ENCODE data around the gene PYURF.

The PYURF gene

GRCh38 chr4:88526221-88526815 lies 2.7 kb upstream of the PYURF start:
- Histone ChIP-seq H3K79me1 (replicated peaks; ENCODE audit: low read length, poor library complexity, severe bottlenecking) (peaks cover 11% of the 10 kb centered on the region), H2AFZ (ENCODE audit: low read depth, low read length) (no peak overlapping the region), H2BK120ac (ENCODE audit: low read depth, low read length) (no peak overlapping the region), H3K36me3 (ENCODE audit: control insufficient read depth in 1 of 2, insufficient read depth in 2 of 2, low read depth in 1 of 2, low read length in 2 of 2) (peaks cover 0 to 5% of the 10 kb centered on the region in 2 experiments), H3K9me3 (ENCODE audit: control insufficient read depth, low read length) (no peaks in the 10 kb centered on the region), H3K4me2 (ENCODE audit: low read length, poor library complexity, severe bottlenecking) (no peak overlapping the region), H3K4me3 (ENCODE audit: insufficient read depth in 1 of 2, low read depth in 1 of 2, low read length in 2 of 2) (no peak overlapping the region), H3K18ac (ENCODE audit: low read depth in 1 of 2, low read length in 2 of 2) (no peak overlapping the region), H4K91ac (ENCODE audit: low read length) (no peak overlapping the region), H4K8ac (ENCODE audit: low read length) (no peak overlapping the region), H3K4ac (ENCODE audit: low read depth in 1 of 2, low read length in 2 of 2) (no peak overlapping the region), H3K23ac (ENCODE audit: low read length in 2 of 2) (no peak overlapping the region), H3K14ac (ENCODE audit: low read length in 2 of 2) (no peak overlapping the region), H3K9ac (ENCODE audit: low read length) (peak overlapping the region; percentile 96), H2BK12ac (ENCODE audit: low read length in 2 of 2) (no peak overlapping the region), H2AK5ac (ENCODE audit: low read length, severe bottlenecking) (no peak overlapping the region), H3K27ac (ENCODE audit: low read length, poor library complexity, severe bottlenecking) (no peak overlapping the region), H3K27me3 (ENCODE audit: control insufficient read depth in 1 of 2, insufficient read depth in 1 of 2, low read length in 2 of 2) (no peaks in the 10 kb centered on the region), H2BK5ac (ENCODE audit: low read depth, low read length, poor library complexity, severe bottlenecking) (no peak overlapping the region), H2BK15ac (ENCODE audit: low read depth, poor library complexity, severe bottlenecking) (no peak overlapping the region), H3K4me1 (ENCODE audit: control insufficient read depth, insufficient read depth, low read depth, low read length) (peaks cover 2% of the 10 kb centered on the region)
- DNase-seq = no peak
- WGBS = 46% methylated on average over 1 of the region's 1 CpG

- H4K8ac ChIP-seq (ENCODE audit: low read length) = peak overlapping the region; percentile 17
- peak overlapping the region in 1 of 2 experiments; percentile 95 for H3K4me3 ChIP-seq (ENCODE audit: insufficient read depth in 1 of 2, low read depth in 1 of 2, low read length in 2 of 2)
- no peak overlapping the region for H2AK5ac ChIP-seq (ENCODE audit: low read length, severe bottlenecking)
- H4K91ac ChIP-seq (ENCODE audit: low read length) = no peak overlapping the region
- no peak for DNase-seq
- peaks cover 2% of the 10 kb centered on the region for H3K4me1 ChIP-seq (ENCODE audit: control insufficient read depth, insufficient read depth, low read depth, low read length)
- H3K9ac ChIP-seq (ENCODE audit: low read length) = peak overlapping the region; percentile 96
- no peak overlapping the region for H2BK120ac ChIP-seq (ENCODE audit: low read depth, low read length)
- peak overlapping the region in 1 of 2 experiments; percentile 18 for H2BK12ac ChIP-seq (ENCODE audit: low read length in 2 of 2)
- no peak overlapping the region for H2AFZ ChIP-seq (ENCODE audit: low read depth, low read length)
- peaks cover 0 to 22% of the 10 kb centered on the region in 2 experiments for H3K36me3 ChIP-seq (ENCODE audit: control insufficient read depth in 1 of 2, insufficient read depth in 2 of 2, low read depth in 1 of 2, low read length in 2 of 2)
- peak overlapping the region in 1 of 2 experiments; percentile 8 for H3K4ac ChIP-seq (ENCODE audit: low read depth in 1 of 2, low read length in 2 of 2)
- no peak overlapping the region for H3K18ac ChIP-seq (ENCODE audit: low read depth in 1 of 2, low read length in 2 of 2)
- 42% methylated on average over 2 of the region's 2 CpGs for WGBS
- no peak overlapping the region for H2BK15ac ChIP-seq (ENCODE audit: low read depth, poor library complexity, severe bottlenecking)
- no peak overlapping the region for H3K23ac ChIP-seq (ENCODE audit: low read length in 2 of 2)
- H3K27ac ChIP-seq (ENCODE audit: low read length, poor library complexity, severe bottlenecking) = no peak overlapping the region
- H3K79me1 ChIP-seq (replicated peaks; ENCODE audit: low read length, poor library complexity, severe bottlenecking) = peaks cover 11% of the 10 kb centered on the region
- no peaks in the 10 kb centered on the region for H3K27me3 ChIP-seq (ENCODE audit: control insufficient read depth in 1 of 2, insufficient read depth in 1 of 2, low read length in 2 of 2)
- H3K4me2 ChIP-seq (ENCODE audit: low read length, poor library complexity, severe bottlenecking) = peak overlapping the region; percentile 66
- no peak overlapping the region for H3K14ac ChIP-seq (ENCODE audit: low read length in 2 of 2)
- no peaks in the 10 kb centered on the region for H3K9me3 ChIP-seq (ENCODE audit: control insufficient read depth, low read length)
- H2BK5ac ChIP-seq (ENCODE audit: low read depth, low read length, poor library complexity, severe bottlenecking) = no peak overlapping the region
Measured at GRCh38 chr4:88524171-88524570, 595 bp upstream of the PYURF start.

- WGBS = 2% methylated on average over 28 of the region's 28 CpGs
Measured at GRCh38 chr4:88522702-88523324, 763 bp downstream of the PYURF start.

GRCh38 chr4:88518911-88519310 lies 4.7 kb downstream of the PYURF start:
- H2BK15ac ChIP-seq (ENCODE audit: low read depth, poor library complexity, severe bottlenecking) = no peak overlapping the region
- H2AFZ ChIP-seq (ENCODE audit: low read depth, low read length) = no peak overlapping the region
- H2BK5ac ChIP-seq (ENCODE audit: low read depth, low read length, poor library complexity, severe bottlenecking) = no peak overlapping the region
- no peak overlapping the region for H2BK12ac ChIP-seq (ENCODE audit: low read length in 2 of 2)
- H3K4me2 ChIP-seq (ENCODE audit: low read length, poor library complexity, severe bottlenecking) = no peak overlapping the region
- H3K18ac ChIP-seq (ENCODE audit: low read depth in 1 of 2, low read length in 2 of 2) = no peak overlapping the region
- no peak overlapping the region for H3K4ac ChIP-seq (ENCODE audit: low read depth in 1 of 2, low read length in 2 of 2)
- H3K36me3 ChIP-seq (ENCODE audit: control insufficient read depth in 1 of 2, insufficient read depth in 2 of 2, low read depth in 1 of 2, low read length in 2 of 2) = peaks cover 0 to 22% of the 10 kb centered on the region in 2 experiments
- H3K27ac ChIP-seq (ENCODE audit: low read length, poor library complexity, severe bottlenecking) = no peak overlapping the region
- H3K4me3 ChIP-seq (ENCODE audit: insufficient read depth in 1 of 2, low read depth in 1 of 2, low read length in 2 of 2) = no peak overlapping the region
- H2AK5ac ChIP-seq (ENCODE audit: low read length, severe bottlenecking) = no peak overlapping the region
- no peaks in the 10 kb centered on the region for H3K9me3 ChIP-seq (ENCODE audit: control insufficient read depth, low read length)
- no peaks in the 10 kb centered on the region for H3K27me3 ChIP-seq (ENCODE audit: control insufficient read depth in 1 of 2, insufficient read depth in 1 of 2, low read length in 2 of 2)
- H3K79me1 ChIP-seq (replicated peaks; ENCODE audit: low read length, poor library complexity, severe bottlenecking) = peaks cover 7% of the 10 kb centered on the region
- no peak overlapping the region for H4K91ac ChIP-seq (ENCODE audit: low read length)
- no peak overlapping the region for H3K14ac ChIP-seq (ENCODE audit: low read length in 2 of 2)
- H2BK120ac ChIP-seq (ENCODE audit: low read depth, low read length) = no peak overlapping the region
- H4K8ac ChIP-seq (ENCODE audit: low read length) = no peak overlapping the region
- WGBS = 82% methylated on average over 5 of the region's 6 CpGs
- no peak overlapping the region for H3K9ac ChIP-seq (ENCODE audit: low read length)
- no peak for DNase-seq
- H3K4me1 ChIP-seq (ENCODE audit: control insufficient read depth, insufficient read depth, low read depth, low read length) = peaks cover 2% of the 10 kb centered on the region
- H3K23ac ChIP-seq (ENCODE audit: low read length in 2 of 2) = no peak overlapping the region

More at GRCh38 chr4:88522702-88523324, 763 bp downstream of the PYURF start:
- DNase-seq = peak; percentile 60
- peak overlapping the region; percentile 75 for H2AFZ ChIP-seq (ENCODE audit: low read depth, low read length)
- peaks cover 13% of the 10 kb centered on the region for H3K79me1 ChIP-seq (replicated peaks; ENCODE audit: low read length, poor library complexity, severe bottlenecking)
- H3K18ac ChIP-seq (ENCODE audit: low read depth in 1 of 2, low read length in 2 of 2) = peak overlapping the region; percentile 23 to 89
- H2AK5ac ChIP-seq (ENCODE audit: low read length, severe bottlenecking) = no peak overlapping the region
- H3K4me3 ChIP-seq (ENCODE audit: insufficient read depth in 1 of 2, low read depth in 1 of 2, low read length in 2 of 2) = peak overlapping the region; percentile 84 to 95
- H3K4me1 ChIP-seq (ENCODE audit: control insufficient read depth, insufficient read depth, low read depth, low read length) = peaks cover 2% of the 10 kb centered on the region
- peak overlapping the region; percentile 83 for H2BK5ac ChIP-seq (ENCODE audit: low read depth, low read length, poor library complexity, severe bottlenecking)
- peak overlapping the region; percentile 37 for H2BK15ac ChIP-seq (ENCODE audit: low read depth, poor library complexity, severe bottlenecking)
- peak overlapping the region in 1 of 2 experiments; percentile 66 for H3K23ac ChIP-seq (ENCODE audit: low read length in 2 of 2)
- H4K8ac ChIP-seq (ENCODE audit: low read length) = peak overlapping the region; percentile 95
- H3K27ac ChIP-seq (ENCODE audit: low read length, poor library complexity, severe bottlenecking) = peak overlapping the region; percentile 35
- H3K9ac ChIP-seq (ENCODE audit: low read length) = peak overlapping the region; percentile 96
- no peak overlapping the region for H2BK120ac ChIP-seq (ENCODE audit: low read depth, low read length)
- H2BK12ac ChIP-seq (ENCODE audit: low read length in 2 of 2) = no peak overlapping the region
- H4K91ac ChIP-seq (ENCODE audit: low read length) = peak overlapping the region; percentile 1
- H3K9me3 ChIP-seq (ENCODE audit: control insufficient read depth, low read length) = no peaks in the 10 kb centered on the region
- peak overlapping the region; percentile 59 for H3K4me2 ChIP-seq (ENCODE audit: low read length, poor library complexity, severe bottlenecking)
- H3K36me3 ChIP-seq (ENCODE audit: control insufficient read depth in 1 of 2, insufficient read depth in 2 of 2, low read depth in 1 of 2, low read length in 2 of 2) = peaks cover 0 to 22% of the 10 kb centered on the region in 2 experiments
- peak overlapping the region in 1 of 2 experiments; percentile 97 for H3K14ac ChIP-seq (ENCODE audit: low read length in 2 of 2)
- no peaks in the 10 kb centered on the region for H3K27me3 ChIP-seq (ENCODE audit: control insufficient read depth in 1 of 2, insufficient read depth in 1 of 2, low read length in 2 of 2)
- peak overlapping the region in 1 of 2 experiments; percentile 96 for H3K4ac ChIP-seq (ENCODE audit: low read depth in 1 of 2, low read length in 2 of 2)

All from mesenchymal stem cell (in vitro differentiated cells and primary cell).